ENCODE measurements around the gene AGR3.
"Not testable (repeated sequence)": the region's sequence is repeated elsewhere in the genome, so short reads cannot be mapped to it uniquely, and the experiment has no call there.

The AGR3 gene

GRCh38 chr7:16889851-16890415 lies 8.2 kb upstream of the AGR3 start:
- no peak for DNase-seq

GRCh38 chr7:16889305-16889704 lies 7.5 kb upstream of the AGR3 start:
- no peak for DNase-seq

- DNase-seq, result no peak
Measured at GRCh38 chr7:16883918-16884317, 2.1 kb upstream of the AGR3 start.

GRCh38 chr7:16880554-16880953 lies 1.2 kb downstream of the AGR3 start:
- no peak for DNase-seq

- DNase-seq, result no peak
Measured at GRCh38 chr7:16879181-16879580, 2.6 kb downstream of the AGR3 start.

- no peak for DNase-seq
Measured at GRCh38 chr7:16875861-16876260, 5.9 kb downstream of the AGR3 start.

GRCh38 chr7:16874066-16874465 lies 7.7 kb downstream of the AGR3 start:
- no peak for DNase-seq

- no peak for DNase-seq
Measured at GRCh38 chr7:16867328-16867727, 14.5 kb downstream of the AGR3 start.

- DNase-seq, result not testable (repeated sequence)
Measured at GRCh38 chr7:16853189-16853588, 28.6 kb downstream of the AGR3 start.

GRCh38 chr7:16851829-16852228 lies 30.0 kb downstream of the AGR3 start:
- no peak for DNase-seq

GRCh38 chr7:16850614-16851466 lies 30.9 kb downstream of the AGR3 start:
- peak; percentile 24 for DNase-seq

GRCh38 chr7:16849296-16850148 lies 32.3 kb downstream of the AGR3 start:
- no peak for DNase-seq

GRCh38 chr7:16847381-16847860 lies 34.4 kb downstream of the AGR3 start:
- DNase-seq, result no peak

- DNase-seq, result no peak
Measured at GRCh38 chr7:16846601-16847165, 35.1 kb downstream of the AGR3 start.

GRCh38 chr7:16845746-16846145 lies 36.0 kb downstream of the AGR3 start:
- no peak for DNase-seq

GRCh38 chr7:16841681-16842080 lies 40.1 kb downstream of the AGR3 start:
- DNase-seq, result no peak

GRCh38 chr7:16840094-16840493 lies 41.7 kb downstream of the AGR3 start:
- DNase-seq, result no peak

GRCh38 chr7:16839646-16840045 lies 42.1 kb downstream of the AGR3 start:
- DNase-seq, result no peak

GRCh38 chr7:16838891-16839290 lies 42.9 kb downstream of the AGR3 start:
- no peak for DNase-seq

GRCh38 chr7:16838386-16838785 lies 43.4 kb downstream of the AGR3 start:
- no peak for DNase-seq

GRCh38 chr7:16836481-16836880 lies 45.3 kb downstream of the AGR3 start:
- DNase-seq, result no peak

- DNase-seq, result no peak
Measured at GRCh38 chr7:16833373-16833772, 48.4 kb downstream of the AGR3 start.

GRCh38 chr7:16826060-16826459 lies 55.7 kb downstream of the AGR3 start:
- DNase-seq, result no peak

Data from retina (tissue), 1 donor.